Neural cell (in vitro differentiated cells): Measurements from ENCODE around the gene TBKBP1.

Source experiments
- MXI1 ChIP-seq: fragments of 450-650 bp; conservative IDR thresholded peaks from 2 replicates; pipeline ENCODE4 v1.6.1; 2014; ENCODE audit warnings: antibody characterized with exemption, mild to moderate bottlenecking; ENCODE audit not compliant: poor library complexity, severe bottlenecking
- POLR2AphosphoS5 ChIP-seq: IDR thresholded peaks from 2 replicates; pipeline ENCODE4 v1.6.1; 2012

GRCh38 chr17:47694581-47695428, 844 bp downstream of the TBKBP1 start:
- peak; percentile 76 for TF ChIP-seq MXI1
- no peak for TF ChIP-seq POLR2AphosphoS5
